Left lung (tissue), 10 donors: ENCODE measurements around the gene CBFA2T2. TPM values are rescaled to one million over a fixed set of nuclear protein-coding genes. Genes with fewer than 3 reads are reported as not detected.
"Not testable (repeated sequence)": the region's sequence is repeated elsewhere in the genome, so short reads cannot be mapped to it uniquely, and the experiment has no call there.

Experiments
- ATAC-seq: fragments of 200-7000 bp; cut with Tn5 transposase; one replicate; pipeline ENCODE4 v1.9.1; 2020; ENCODE audit warnings: moderate library complexity
- DNase-seq, 4 donors: peaks; one replicate each; pipeline ENCODE4 v3.0.0-alpha.2; 2013 to 2020
- H3K27ac ChIP-seq, 2 donors: fragments of 200-600 bp; sonication (generic) in 1 of 2; one replicate each; pipeline versions ENCODE4 v1.5.0 to v1.8.0; 2020 to 2021
- H3K27me3 ChIP-seq, 2 donors: fragments of 200-600 bp; sonication (generic) in 1 of 2; one replicate each; pipeline versions ENCODE4 v1.5.0 to v1.8.0; 2020 to 2021
- H3K36me3 ChIP-seq, 2 donors: fragments of 200-600 bp; sonication (generic) in 1 of 2; one replicate each; pipeline versions ENCODE4 v1.5.0 to v1.8.0; 2020 to 2021
- H3K4me1 ChIP-seq, 2 donors: fragments of 200-600 bp; one replicate each; pipeline ENCODE4 v1.8.0; 2021
- H3K4me3 ChIP-seq, 2 donors: fragments of 200-600 bp; sonication (generic) in 1 of 2; one replicate each; pipeline versions ENCODE4 v1.5.0 to v1.8.0; 2020 to 2021; ENCODE audit warnings: mild to moderate bottlenecking in 1 of 2
- H3K9me3 ChIP-seq, 2 donors: fragments of 200-600 bp; sonication (generic) in 1 of 2; one replicate each; pipeline versions ENCODE4 v1.5.0 to v1.8.0; 2020 to 2021
- intact Hi-C, 2 donors: fragments of 100-400 bp; cut with DNase I; formaldehyde crosslinking; loops; one replicate each; pipeline versions ENCODE4 v1.11.2 to v1.14.2; 2022
- polyA plus RNA-seq, 6 donors: library from polyadenylated mRNA; unstranded; fragments of 120-200 nt; gene quantifications; one replicate each; pipeline ENCODE4 v1.2.1, GENCODE V29; 2013; ENCODE audit not compliant: insufficient read length in 6 of 6
- total RNA-seq, 2 donors: library from RNA; stranded (reverse); fragmentation: NEBNext Ultra II Directional; extraction: Animal tissue kit (Norgen Biotek cat#: 25700); gene quantifications; one replicate each; pipeline ENCODE4 v1.2.1, GENCODE V29; 2021
- TF ChIP-seq, protein P1 (sequence below), 2 donors: fragments of 200-600 bp; sonication (generic) in 1 of 2; IDR thresholded peaks; one replicate each; pipeline versions ENCODE4 v1.5.0 to v1.8.0; 2021; ENCODE audit warnings: antibody characterized with exemption in 2 of 2
- donor health status: DM: no; HTN: yes; CAD: no.
- donor health status: DM: no; HTN: no; CAD: no.

Gene CBFA2T2
- total and polyA plus RNA-seq, 8 donors, result 11.9 to 54.4 (median 43.8) TPM

DNA sequence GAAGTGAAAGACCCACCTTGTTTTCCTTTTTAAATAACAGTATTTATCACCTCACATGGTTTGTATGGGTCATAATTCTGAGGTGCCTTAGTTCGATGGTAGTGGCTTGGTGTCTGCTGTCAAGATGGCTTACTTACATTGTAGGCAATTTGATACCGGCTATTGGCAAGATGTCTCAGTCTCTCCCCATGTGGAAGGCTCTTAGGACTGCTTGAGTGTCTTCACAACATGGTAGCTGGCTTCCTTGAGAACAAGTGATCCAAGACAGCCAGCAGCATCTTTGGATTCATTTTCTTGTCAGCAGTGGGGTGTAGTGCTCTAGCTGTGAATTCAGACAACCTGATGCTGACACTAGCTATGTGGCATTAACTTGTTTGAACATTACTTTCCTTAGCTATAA lies 70.1 kb downstream of the CBFA2T2 start:
- Histone ChIP-seq H3K36me3 (peaks cover 0 to 6% of the 10 kb centered on the region in 2 donors), H3K27me3 (no peaks in the 10 kb centered on the region), H3K4me3 (no peak overlapping the region), H3K9me3 (no peaks in the 10 kb centered on the region), H3K27ac (no peak overlapping the region), H3K4me1 (peaks cover 0 to 18% of the 10 kb centered on the region in 2 donors)
- TF ChIP-seq, protein P1, sequence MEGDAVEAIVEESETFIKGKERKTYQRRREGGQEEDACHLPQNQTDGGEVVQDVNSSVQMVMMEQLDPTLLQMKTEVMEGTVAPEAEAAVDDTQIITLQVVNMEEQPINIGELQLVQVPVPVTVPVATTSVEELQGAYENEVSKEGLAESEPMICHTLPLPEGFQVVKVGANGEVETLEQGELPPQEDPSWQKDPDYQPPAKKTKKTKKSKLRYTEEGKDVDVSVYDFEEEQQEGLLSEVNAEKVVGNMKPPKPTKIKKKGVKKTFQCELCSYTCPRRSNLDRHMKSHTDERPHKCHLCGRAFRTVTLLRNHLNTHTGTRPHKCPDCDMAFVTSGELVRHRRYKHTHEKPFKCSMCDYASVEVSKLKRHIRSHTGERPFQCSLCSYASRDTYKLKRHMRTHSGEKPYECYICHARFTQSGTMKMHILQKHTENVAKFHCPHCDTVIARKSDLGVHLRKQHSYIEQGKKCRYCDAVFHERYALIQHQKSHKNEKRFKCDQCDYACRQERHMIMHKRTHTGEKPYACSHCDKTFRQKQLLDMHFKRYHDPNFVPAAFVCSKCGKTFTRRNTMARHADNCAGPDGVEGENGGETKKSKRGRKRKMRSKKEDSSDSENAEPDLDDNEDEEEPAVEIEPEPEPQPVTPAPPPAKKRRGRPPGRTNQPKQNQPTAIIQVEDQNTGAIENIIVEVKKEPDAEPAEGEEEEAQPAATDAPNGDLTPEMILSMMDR (IDR thresholded peaks at IDR 0.05), result no peak
- intact Hi-C loops, result no loop called here
- DNase-seq (no peak), ATAC-seq (no peak)

DNA sequence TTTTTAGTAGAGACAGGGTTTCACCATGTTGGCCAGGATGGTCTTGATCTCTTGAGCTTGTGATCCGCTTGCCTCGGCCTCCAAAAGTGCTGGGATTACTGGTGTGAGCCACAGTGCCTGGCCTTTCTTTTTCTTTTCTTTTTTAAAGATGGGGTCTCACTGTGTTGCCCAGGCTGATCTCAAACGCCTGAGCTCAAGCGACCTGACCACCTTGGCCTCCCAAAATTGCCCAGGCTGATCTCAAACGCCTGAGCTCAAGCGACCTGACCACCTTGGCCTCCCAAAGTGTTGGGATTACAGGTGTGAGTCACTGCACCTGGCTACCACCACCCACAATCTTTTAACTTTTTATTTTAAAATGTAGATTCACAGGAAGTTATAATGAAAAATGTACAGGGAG lies 71.2 kb downstream of the CBFA2T2 start:
- H3K4me1 ChIP-seq, H3K27me3 ChIP-seq, H3K4me3 ChIP-seq, H3K9me3 ChIP-seq, DNase-seq, H3K36me3 ChIP-seq, H3K27ac ChIP-seq, ATAC-seq, intact Hi-C loops: not testable (repeated sequence)

DNA sequence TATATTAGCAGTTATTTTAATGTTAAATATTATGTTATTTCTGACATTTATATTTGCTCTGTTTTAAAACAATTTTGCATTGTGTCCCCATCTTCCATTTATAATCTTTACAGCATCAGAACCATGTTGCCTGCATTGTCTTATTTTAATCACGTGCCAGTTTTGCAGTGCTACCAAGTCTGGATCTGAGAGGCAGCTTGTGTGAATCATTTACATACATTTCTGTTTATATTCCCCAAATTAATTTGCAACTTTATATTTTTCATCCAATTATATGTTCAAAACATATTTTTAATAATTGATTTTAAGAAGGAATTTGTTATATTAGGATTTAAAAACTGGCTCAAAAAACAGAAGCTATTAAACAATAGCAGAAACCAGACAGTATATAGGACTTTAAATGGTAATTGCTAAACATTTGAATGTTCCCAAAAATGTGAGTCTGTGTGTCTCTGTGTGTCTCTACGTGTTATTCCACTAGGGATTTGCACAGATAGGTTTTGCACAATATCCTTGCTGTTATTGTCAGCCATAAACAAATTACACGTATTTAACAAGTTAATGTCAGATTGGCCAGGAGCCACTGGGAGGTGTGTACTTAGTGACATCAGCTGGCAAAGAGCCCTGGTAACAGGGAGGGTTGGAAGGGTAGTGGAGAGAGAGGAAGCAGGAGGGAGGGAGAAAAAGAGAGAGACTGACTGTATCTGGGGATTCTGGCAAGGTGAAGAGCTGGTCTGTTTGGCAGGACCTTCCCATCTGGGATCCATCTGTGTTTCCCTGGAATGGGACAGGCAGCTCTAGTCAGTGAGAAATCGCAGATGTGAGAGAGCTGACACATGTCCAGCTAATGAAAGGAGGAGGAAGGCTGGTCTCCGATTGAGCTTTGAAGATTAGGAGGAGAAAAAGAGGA lies 72.1 kb downstream of the CBFA2T2 start:
- ATAC-seq (peak; percentile 88), DNase-seq (peak in 3 of 4 donors; percentile 39 to 89 (median 83))
- H3K4me3 ChIP-seq, result no peak overlapping the region
- no peaks in the 10 kb centered on the region for H3K27me3 ChIP-seq
- peak overlapping the region in 1 of 2 donors; percentile 15 for H3K27ac ChIP-seq
- intact Hi-C loops, result no loop called here
- H3K36me3 ChIP-seq, result peaks cover 0 to 6% of the 10 kb centered on the region in 2 donors
- no peaks in the 10 kb centered on the region for H3K9me3 ChIP-seq
- H3K4me1 ChIP-seq, result peaks cover 0 to 8% of the 10 kb centered on the region in 2 donors
- TF ChIP-seq, protein P1 (IDR thresholded peaks at IDR 0.05), result no peak

DNA sequence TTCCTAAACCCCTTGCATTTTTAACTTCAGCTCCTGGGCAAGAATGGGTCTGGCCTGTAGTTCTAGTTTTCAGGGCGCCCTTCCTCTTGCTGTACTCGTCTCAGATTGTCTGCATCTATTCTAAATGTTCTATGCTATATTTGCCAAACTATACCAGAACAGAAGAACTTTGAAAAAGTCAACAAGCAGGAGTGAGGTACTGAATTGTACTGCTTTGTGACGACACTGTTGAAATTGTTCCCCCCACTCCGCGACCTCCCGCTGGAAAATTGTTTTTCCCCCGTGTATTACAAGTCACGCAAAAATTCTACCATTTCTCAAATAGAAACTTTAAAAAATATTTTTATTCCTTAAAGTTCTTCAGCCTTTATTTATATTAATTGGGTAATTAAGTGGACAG lies 73.9 kb downstream of the CBFA2T2 start:
- Histone ChIP-seq H3K4me1 (peaks cover 6 to 10% of the 10 kb centered on the region in 2 donors), H3K36me3 (no peaks in the 10 kb centered on the region), H3K4me3 (no peak overlapping the region), H3K27me3 (no peaks in the 10 kb centered on the region), H3K9me3 (no peaks in the 10 kb centered on the region), H3K27ac (no peak overlapping the region)
- no peak for ATAC-seq
- TF ChIP-seq, protein P1 (IDR thresholded peaks at IDR 0.05), result no peak
- no peak for DNase-seq
- intact Hi-C loops, result no loop called here

DNA sequence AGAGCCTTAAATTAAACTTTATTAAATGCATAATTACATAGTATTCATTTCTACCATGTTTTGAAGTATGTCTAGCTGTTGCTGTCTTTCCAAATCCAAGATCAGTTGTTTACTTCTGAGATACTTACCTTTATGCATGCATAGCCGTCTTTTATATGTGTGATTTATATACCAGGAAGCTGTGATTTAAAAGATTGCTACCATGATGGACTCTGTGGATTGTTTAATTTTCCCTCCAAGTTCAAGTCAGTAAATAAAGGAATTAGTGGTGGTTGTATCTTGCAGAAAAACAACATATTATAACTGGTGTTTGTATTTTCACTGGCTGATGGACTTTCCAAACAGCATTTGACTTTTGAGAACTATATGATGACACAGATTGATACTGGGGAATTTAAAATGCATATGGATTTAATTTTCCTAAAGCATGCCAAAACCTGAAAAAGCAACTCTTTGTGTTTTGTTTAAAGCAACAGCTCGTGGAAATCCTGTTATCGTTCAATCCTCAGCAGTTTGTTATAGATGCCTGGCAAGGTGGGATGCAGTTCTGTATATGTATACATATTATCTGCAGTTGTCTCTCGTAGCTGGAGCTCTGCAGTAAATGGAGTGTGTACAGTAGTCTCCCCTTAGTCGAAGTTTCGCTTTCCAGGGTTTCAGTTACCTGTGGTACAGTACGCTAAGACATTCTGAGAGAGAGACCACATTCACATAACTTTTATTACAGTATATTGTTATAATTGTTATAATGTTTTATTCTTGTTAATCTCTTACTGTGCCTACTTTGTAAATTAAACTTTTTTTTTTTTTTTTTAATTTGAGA lies 77.1 kb downstream of the CBFA2T2 start:
- H3K4me1 ChIP-seq, result peaks cover 11% of the 10 kb centered on the region in 2 donors
- TF ChIP-seq, protein P1 (IDR thresholded peaks at IDR 0.05), result no peak
- DNase-seq (no peak), ATAC-seq (no peak)
- H3K27ac ChIP-seq, result no peak overlapping the region
- H3K27me3 ChIP-seq, result no peaks in the 10 kb centered on the region
- H3K36me3 ChIP-seq, result no peaks in the 10 kb centered on the region
- intact Hi-C loops, result no loop called here
- no peak overlapping the region for H3K4me3 ChIP-seq
- H3K9me3 ChIP-seq, result no peaks in the 10 kb centered on the region
